MCF 10A (cell line): ENCODE data around the gene SLC38A10. TPM values are rescaled to one million over a fixed set of nuclear protein-coding genes. Genes with fewer than 3 reads are reported as not detected.
A peak's percentile ranks its signal among the peaks of the same experiment; 100 is the strongest.

ENCODE experiments used
- Bru-seq: library from RNA; stranded (reverse); fragments of 400-500 nt; gene quantifications from one replicate; lab custom pipeline; 2021; lab: Mats Ljungman, UMichigan
- BruChase-seq, 2 experiments: library from RNA; stranded (reverse); fragments of 400-500 nt; gene quantifications; one replicate each; lab custom pipeline; 2021; lab: Mats Ljungman, UMichigan
- BruUV-seq: library from RNA; stranded (reverse); fragments of 400-500 nt; replicated peaks from 2 replicates; lab custom pipeline; 2021; lab: Mats Ljungman, UMichigan
- CTCF ChIA-PET: fragments of 300-600 bp; sonication (Branson Sonifier 250); formaldehyde crosslinking; extraction: SDS; loops from one replicate; lab custom pipeline; 2021; ENCODE audit warnings: antibody characterized with exemption, inconsistent platforms; lab: Yijun Ruan, JAX
- POLR2A ChIA-PET: fragments of 300-600, 350-650 bp; sonication (Branson Sonifier 250); formaldehyde crosslinking; extraction: SDS; loops from one replicate; lab custom pipeline; 2020; ENCODE audit warnings: antibody characterized with exemption, inconsistent platforms; lab: Yijun Ruan, JAX
- DNase-seq: peaks from one replicate; pipeline ENCODE4 v3.0.0-alpha.2; 2018; ENCODE audit not compliant: unreplicated experiment
- H3K27ac Mint-ChIP-seq: one replicate; pipeline ENCODE4 v1.8.0; 2022; ENCODE audit warnings: mild to moderate bottlenecking, low read depth, mixed read lengths; ENCODE audit not compliant: unreplicated experiment
- H3K27me3 Mint-ChIP-seq: one replicate; pipeline ENCODE4 v1.8.0; 2022; ENCODE audit warnings: mixed read lengths; ENCODE audit not compliant: insufficient read depth, unreplicated experiment
- H3K36me3 Mint-ChIP-seq: one replicate; pipeline ENCODE4 v1.8.0; 2022; ENCODE audit warnings: mild to moderate bottlenecking, moderate library complexity, mixed read lengths; ENCODE audit not compliant: insufficient read depth, unreplicated experiment
- H3K4me1 Mint-ChIP-seq: one replicate; pipeline ENCODE4 v1.8.0; 2022; ENCODE audit warnings: mixed read lengths; ENCODE audit not compliant: insufficient read depth, unreplicated experiment
- H3K4me3 Mint-ChIP-seq: one replicate; pipeline ENCODE4 v1.8.0; 2022; ENCODE audit warnings: mild to moderate bottlenecking, moderate library complexity, mixed read lengths; ENCODE audit not compliant: unreplicated experiment
- H3K9me3 Mint-ChIP-seq: one replicate; pipeline ENCODE4 v1.8.0; 2022; ENCODE audit warnings: mixed read lengths; ENCODE audit not compliant: unreplicated experiment
- CTCF ChIP-seq: fragments of 200-600 bp; IDR thresholded peaks from one replicate; pipeline ENCODE4 v1.8.0; 2022; ENCODE audit warnings: antibody characterized with exemption, mild to moderate bottlenecking; ENCODE audit not compliant: unreplicated experiment
- intact Hi-C: fragments of 100-400 bp; cut with micrococcal nuclease; formaldehyde crosslinking; loops from 2 replicates; pipeline ENCODE4 v1.14.1; 2022
- long read RNA-seq: library from polyadenylated mRNA; stranded (forward); transcript quantifications from one replicate; pipeline ENCODE4 v2.0.0, GENCODE V29; 2022
- total RNA-seq: library from RNA; stranded (reverse); gene quantifications from 2 replicates; pipeline ENCODE4 v1.2.3, GENCODE V29; 2022

SLC38A10 gene
- total RNA-seq (98.2 and 108 TPM in 2 replicates), Bru-seq, nascent RNA (percentile 67 among the genes with signal in this experiment), BruChase-seq, experiment 1, labeled RNA remaining after a 6-hour chase (percentile 77 among the genes with signal in this experiment), BruChase-seq, experiment 2, labeled RNA remaining after a 2-hour chase (percentile 72 among the genes with signal in this experiment)
- long read RNA-seq, full-length matches to known transcripts: 187 of 285 reads
- long read RNA-seq, partial matches to known transcripts: 43 of 285 reads
- long read RNA-seq, other reads (novel, unspliced or antisense): 55 of 285 reads

- peak within 1 kb of the TSS; percentile 84 for H3K4me3 Mint-ChIP-seq
- BruUV-seq: no TSS peak
- CTCF ChIA-PET: interaction anchor here (0.5 to 1.5 kb wide), 4 partner anchors 35 to 222 kb away, joined by 3 to 5 read pairs (median 4); no protein-coding TSS in a partner anchor
- peaks cover 12% of the 10 kb centered on the region for H3K36me3 Mint-ChIP-seq
- POLR2A ChIA-PET: interaction anchor here (0.6 to 2.6 kb wide), 16 partner anchors 10 to 621 kb away, joined by 3 to 30 read pairs (median 6); partner anchors contain the start of genes ACTG1 and BAHCC1
- intact Hi-C loops: loop anchor here (2.0 kb wide), 1 partner anchor 34 kb away; no protein-coding TSS in a partner anchor
- DNase-seq: peak; percentile 88
- peaks cover 2% of the 10 kb centered on the region for H3K27me3 Mint-ChIP-seq
- H3K27ac Mint-ChIP-seq: peak within 1 kb of the TSS; percentile 93
- TF ChIP-seq CTCF: no peak
- H3K4me1 Mint-ChIP-seq: peaks cover 13% of the 10 kb centered on the region
- no peaks in the 10 kb centered on the region for H3K9me3 Mint-ChIP-seq
Observed at GRCh38 chr17:81295031-81295675, at the start of gene SLC38A10. Gene SLC38A10 (minus strand): TSS chr17:81295307. CDS start chr17:81294921, 386 bp downstream.

- peak overlapping the region; percentile 100 for H3K27ac Mint-ChIP-seq
- no peaks in the 10 kb centered on the region for H3K9me3 Mint-ChIP-seq
- H3K27me3 Mint-ChIP-seq: no peaks in the 10 kb centered on the region
- DNase-seq: no peak
- BruUV-seq: TSS peak; percentile 9
- POLR2A ChIA-PET: interaction anchor here (0.6 to 2.5 kb wide), 9 partner anchors 13 to 888 kb away, joined by 3 to 21 read pairs (median 3); partner anchors contain the start of gene SLC38A10
- intact Hi-C loops: no loop called here
- H3K4me1 Mint-ChIP-seq: peaks cover 6% of the 10 kb centered on the region
- peak overlapping the region; percentile 95 for H3K4me3 Mint-ChIP-seq
- TF ChIP-seq CTCF: no peak
- peaks cover 12% of the 10 kb centered on the region for H3K36me3 Mint-ChIP-seq
- CTCF ChIA-PET: interaction anchor here (0.6 to 0.8 kb wide), 3 partner anchors 33 to 56 kb away, joined by 3 read pairs; partner anchors contain the start of gene BAHCC1
Observed at GRCh38 chr17:81342269-81343070, 47.4 kb upstream of the SLC38A10 start.

GRCh38 chr17:81341516-81342268, 46.6 kb upstream of the SLC38A10 start:
- H3K4me1 Mint-ChIP-seq: peaks cover 6% of the 10 kb centered on the region
- no peaks in the 10 kb centered on the region for H3K9me3 Mint-ChIP-seq
- peak overlapping the region; percentile 95 for H3K4me3 Mint-ChIP-seq
- no peak for DNase-seq
- no peak for TF ChIP-seq CTCF
- intact Hi-C loops: no loop called here
- ChIA-PET CTCF (interaction anchor here (0.6 to 0.8 kb wide), 3 partner anchors 32 to 56 kb away, joined by 3 read pairs; partner anchors contain the start of gene BAHCC1), POLR2A (interaction anchor here (0.6 to 2.5 kb wide), 9 partner anchors 12 to 888 kb away, joined by 3 to 21 read pairs (median 3); partner anchors contain the start of gene SLC38A10)
- no peaks in the 10 kb centered on the region for H3K27me3 Mint-ChIP-seq
- peaks cover 12% of the 10 kb centered on the region for H3K36me3 Mint-ChIP-seq
- peak overlapping the region; percentile 100 for H3K27ac Mint-ChIP-seq
- no TSS peak for BruUV-seq
